Gastroesophageal sphincter (tissue), 4 donors: ENCODE results near the gene ST6GALNAC3. TPM values are rescaled to one million over a fixed set of nuclear protein-coding genes. Genes with fewer than 3 reads are reported as not detected.

ENCODE experiments used
- ATAC-seq: fragments of 150-250 bp; one replicate; pipeline ENCODE4 v1.9.1; 2016; ENCODE audit warnings: mild to moderate bottlenecking, moderate library complexity
- H3K27ac ChIP-seq, 4 donors: fragments of 200-600 bp; sonication (generic) in 3 of 4; 1 replicate in 3 of 4; 2 replicates in 1 of 4; pipeline ENCODE4 v1.5.1; 2016 to 2019
- H3K27me3 ChIP-seq: fragments of 200-600 bp; sonication (generic); one replicate; pipeline ENCODE4 v1.5.1; 2019
- H3K36me3 ChIP-seq, 2 donors: fragments of 200-600 bp; sonication (generic); one replicate each; pipeline ENCODE4 v1.5.1; 2019; ENCODE audit warnings: control low read depth in 1 of 2
- H3K4me1 ChIP-seq, 3 donors: fragments of 200-600 bp; sonication (generic); 1 replicate in 2 of 3; 2 replicates in 1 of 3; pipeline ENCODE4 v1.5.1; 2016 to 2019; ENCODE audit warnings: control low read depth in 2 of 3
- H3K4me3 ChIP-seq, 2 donors: fragments of 200-600 bp; sonication (generic); one replicate each; pipeline ENCODE4 v1.5.1; 2019; ENCODE audit warnings: mild to moderate bottlenecking in 1 of 2, moderate library complexity in 1 of 2
- H3K9me3 ChIP-seq, 3 donors: fragments of 200-600 bp; sonication (generic); one replicate each; pipeline ENCODE4 v1.5.1; 2017 to 2019; ENCODE audit warnings: control low read depth in 2 of 3
- CTCF ChIP-seq, 4 experiments: fragments of 200-600 bp in 2 of 4; fragments of 450-650 bp in 2 of 4; sonication (generic) in 1 of 4; IDR thresholded peaks; one replicate each; pipeline ENCODE4 v1.5.1; 2017 to 2019; ENCODE audit warnings: antibody characterized with exemption in 4 of 4, mild to moderate bottlenecking in 2 of 4, moderate library complexity in 2 of 4
- EP300 ChIP-seq: sonication (generic); formaldehyde crosslinking; IDR thresholded peaks from one replicate; pipeline ENCODE4 v1.6.1; 2017; ENCODE audit warnings: antibody characterized with exemption, mild to moderate bottlenecking
- POLR2A ChIP-seq, 2 donors: fragments of 450-650 bp; IDR thresholded peaks; one replicate each; pipeline ENCODE4 v1.6.1; 2017; ENCODE audit warnings: antibody characterized with exemption in 2 of 2, mild to moderate bottlenecking in 2 of 2, moderate library complexity in 1 of 2
- POLR2AphosphoS5 ChIP-seq: sonication (generic); formaldehyde crosslinking; IDR thresholded peaks from one replicate; pipeline ENCODE4 v1.6.1; 2017; ENCODE audit warnings: antibody characterized with exemption
- WGBS, 2 donors: methylation state at CpG; one replicate each; pipeline ENCODE4 v1.1.5; 2018; ENCODE audit warnings: low coverage in 1 of 2; 5-methylcytosine and 5-hydroxymethylcytosine counted together
- total RNA-seq, 4 donors: library from RNA; depleted of rRNA; stranded (reverse); fragments of >200 nt; gene quantifications; one replicate each; pipeline ENCODE4 v1.1.0, GENCODE V29; 2016

ST6GALNAC3 gene
- total RNA-seq, 4 donors from 2014 or later, result 2.8 to 10.6 (median 3.3) TPM

GRCh38 chr1:76232666-76233065, 158.1 kb downstream of the ST6GALNAC3 start:
- H3K27me3 ChIP-seq, result no peaks in the 10 kb centered on the region
- no peaks in the 10 kb centered on the region for H3K36me3 ChIP-seq
- H3K4me3 ChIP-seq, result no peak overlapping the region
- no peak for ATAC-seq
- H3K9me3 ChIP-seq, result no peaks in the 10 kb centered on the region
- H3K4me1 ChIP-seq, result no peaks in the 10 kb centered on the region
- no peak for TF ChIP-seq EP300
- TF ChIP-seq POLR2A (IDR thresholded peaks at IDR 0.05), result no peak
- TF ChIP-seq POLR2AphosphoS5, result no peak
- TF ChIP-seq CTCF (IDR thresholded peaks at IDR 0.05), result no peak
- H3K27ac ChIP-seq, result no peak overlapping the region
- 100% methylated on average over 2 to 4 of the region's 4 CpGs for WGBS, 2 donors

- H3K36me3 ChIP-seq, result no peaks in the 10 kb centered on the region
- H3K4me3 ChIP-seq, result no peak overlapping the region
- no peaks in the 10 kb centered on the region for H3K27me3 ChIP-seq
- 96 to 100% methylated on average over 2 of the region's 2 CpGs for WGBS, 2 donors
- no peak for TF ChIP-seq EP300
- TF ChIP-seq POLR2AphosphoS5, result no peak
- no peak for TF ChIP-seq CTCF (IDR thresholded peaks at IDR 0.05)
- TF ChIP-seq POLR2A (IDR thresholded peaks at IDR 0.05), result no peak
- no peaks in the 10 kb centered on the region for H3K9me3 ChIP-seq
- no peak overlapping the region for H3K27ac ChIP-seq
- H3K4me1 ChIP-seq, result no peaks in the 10 kb centered on the region
- ATAC-seq, result no peak
These were observed 159.5 kb downstream of the ST6GALNAC3 start for GRCh38 chr1:76234061-76234460.

- no peaks in the 10 kb centered on the region for H3K27me3 ChIP-seq
- H3K4me1 ChIP-seq, result no peaks in the 10 kb centered on the region
- no peaks in the 10 kb centered on the region for H3K9me3 ChIP-seq
- H3K4me3 ChIP-seq, result no peak overlapping the region
- no peak for TF ChIP-seq CTCF (IDR thresholded peaks at IDR 0.05)
- TF ChIP-seq EP300, result no peak
- TF ChIP-seq POLR2AphosphoS5, result no peak
- TF ChIP-seq POLR2A (IDR thresholded peaks at IDR 0.05), result no peak
- 95% methylated on average over 4 of the region's 5 CpGs; no CpG with 5 or more reads in 1 of the 2 donors for WGBS, 2 donors
- no peaks in the 10 kb centered on the region for H3K36me3 ChIP-seq
- no peak overlapping the region for H3K27ac ChIP-seq
- no peak for ATAC-seq
These were observed 162.7 kb downstream of the ST6GALNAC3 start for GRCh38 chr1:76237211-76237610.

GRCh38 chr1:76238094-76238628, 163.6 kb downstream of the ST6GALNAC3 start:
- Histone ChIP-seq H3K9me3 (peaks cover 0 to 6% (median 0%) of the 10 kb centered on the region in 3 donors), H3K27me3 (no peaks in the 10 kb centered on the region), H3K4me1 (no peaks in the 10 kb centered on the region), H3K27ac (no peak overlapping the region), H3K36me3 (no peaks in the 10 kb centered on the region), H3K4me3 (no peak overlapping the region)
- no peak for ATAC-seq
- TF ChIP-seq CTCF (IDR thresholded peaks at IDR 0.05), result no peak
- TF ChIP-seq POLR2AphosphoS5, result no peak
- no peak for TF ChIP-seq EP300
- TF ChIP-seq POLR2A (IDR thresholded peaks at IDR 0.05), result no peak
- WGBS, 2 donors, result 77 to 79% methylated on average over 3 to 6 of the region's 6 CpGs

- 71 to 76% methylated on average over 3 of the region's 3 CpGs for WGBS, 2 donors
- Histone ChIP-seq H3K4me1 (no peaks in the 10 kb centered on the region), H3K4me3 (no peak overlapping the region), H3K9me3 (peaks cover 0 to 16% (median 0%) of the 10 kb centered on the region in 3 donors), H3K27me3 (no peaks in the 10 kb centered on the region), H3K36me3 (no peaks in the 10 kb centered on the region), H3K27ac (no peak overlapping the region)
- ATAC-seq, result no peak
- no peak for TF ChIP-seq EP300
- no peak for TF ChIP-seq CTCF (IDR thresholded peaks at IDR 0.05)
- no peak for TF ChIP-seq POLR2A (IDR thresholded peaks at IDR 0.05)
- no peak for TF ChIP-seq POLR2AphosphoS5
These were observed 164.9 kb downstream of the ST6GALNAC3 start for GRCh38 chr1:76239470-76239918.
